HG03064 (cell line): ENCODE data around the gene TACC3.
"Not testable (repeated sequence)": the region's sequence is repeated elsewhere in the genome, so short reads cannot be mapped to it uniquely, and the experiment has no call there.

Source experiments
- ATAC-seq: cut with Tn5 transposase; IDR thresholded peaks from one replicate; pipeline ENCODE4 v1.9.1; 2021; ENCODE audit warnings: low read depth; ENCODE audit not compliant: unreplicated experiment

TACC3 gene

DNA sequence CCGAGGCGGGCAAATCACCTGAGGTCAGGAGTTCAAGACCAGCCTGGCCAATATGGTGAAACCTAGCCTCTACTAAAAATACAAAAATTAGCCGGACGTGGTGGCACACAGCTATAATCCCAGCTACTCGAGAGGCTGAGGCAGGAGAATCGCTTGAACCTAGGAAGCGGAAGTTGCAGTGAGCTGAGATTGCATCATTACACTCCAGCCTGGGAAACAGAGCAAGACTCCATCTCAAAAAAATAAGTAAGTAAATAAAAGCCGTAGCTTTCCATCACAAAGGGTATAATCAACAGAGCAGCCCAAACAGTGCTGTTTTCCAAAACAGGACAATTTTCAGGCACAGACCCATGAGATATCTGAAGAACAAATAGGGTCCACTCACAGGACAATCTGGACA, 19.6 kb upstream of the TACC3 start:
- not testable (repeated sequence) for ATAC-seq

DNA sequence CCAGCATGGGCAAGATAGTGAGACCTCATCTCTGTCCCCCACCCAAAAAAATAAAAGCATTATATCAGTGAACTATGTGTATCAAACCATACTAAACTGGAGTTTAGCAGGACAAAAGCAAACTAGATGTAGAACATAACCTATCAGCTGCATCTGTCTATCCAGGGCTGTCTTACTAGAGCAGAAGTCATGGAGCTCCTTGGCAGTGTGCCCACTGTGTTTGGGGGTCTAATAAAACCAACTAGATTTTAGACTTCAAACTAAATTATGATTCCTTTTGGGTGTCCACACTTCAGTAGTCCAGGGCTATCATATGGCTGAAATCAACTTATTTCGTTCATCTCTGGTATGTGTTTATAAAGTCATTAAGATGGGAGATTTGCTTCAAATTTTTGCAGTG, 17.5 kb upstream of the TACC3 start:
- ATAC-seq: no peak

DNA sequence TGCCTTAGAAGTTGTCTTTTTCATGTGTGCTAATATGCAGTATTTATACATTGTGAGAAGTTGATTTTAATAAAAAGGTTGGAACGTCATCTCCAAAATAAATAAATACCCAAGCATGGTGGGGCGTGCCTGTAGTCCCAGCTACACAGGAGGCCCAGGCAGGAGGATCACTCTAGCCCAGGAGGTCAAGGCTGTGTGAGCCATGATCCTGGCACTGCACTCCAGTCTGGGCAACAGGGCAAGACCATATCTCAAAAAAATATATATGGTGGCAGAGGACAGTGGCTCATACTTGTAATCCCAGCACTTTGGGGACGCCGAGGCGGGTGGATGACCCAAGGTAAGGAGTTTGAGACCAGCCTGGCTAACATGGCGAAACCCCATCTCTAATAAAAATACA, 15.6 kb upstream of the TACC3 start:
- ATAC-seq: no peak

DNA sequence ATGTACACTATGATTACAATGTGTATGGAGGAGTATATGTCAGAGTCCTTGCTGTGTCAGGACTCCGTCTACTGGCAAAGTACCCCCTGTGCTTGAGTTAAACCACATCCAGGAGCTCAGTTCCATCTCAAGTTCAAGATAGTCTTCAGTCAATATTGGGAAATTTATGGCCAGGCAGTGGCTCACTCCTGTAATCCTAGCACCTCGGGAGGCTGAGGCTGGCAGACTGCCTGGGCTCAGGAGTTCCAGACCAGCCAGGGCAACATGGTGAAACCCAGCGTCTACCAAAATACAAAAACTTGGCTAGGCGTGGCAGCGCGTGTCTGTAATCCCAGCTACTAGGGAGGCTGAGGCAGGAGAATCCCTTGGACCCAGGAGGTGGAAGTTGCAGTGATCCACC, 15.0 kb upstream of the TACC3 start:
- no peak for ATAC-seq

DNA sequence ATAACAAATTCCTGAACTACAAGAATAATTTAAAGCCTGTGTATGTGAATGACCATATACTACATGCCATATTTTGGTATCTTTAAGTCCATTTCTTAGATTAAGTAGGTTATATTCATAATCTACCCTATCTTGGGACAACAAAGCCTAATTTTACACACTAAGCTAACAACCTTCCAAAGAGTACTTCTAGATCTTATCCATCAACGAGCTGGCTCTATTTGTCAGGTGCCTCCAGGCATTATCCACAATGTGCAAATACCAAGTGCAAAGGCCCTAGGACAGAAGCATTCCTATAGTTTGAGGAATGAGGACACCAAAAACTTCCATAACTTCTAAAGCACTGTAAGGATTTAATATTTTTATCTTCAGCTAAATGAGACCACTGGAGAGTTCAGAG, 12.7 kb upstream of the TACC3 start:
- ATAC-seq: no peak

DNA sequence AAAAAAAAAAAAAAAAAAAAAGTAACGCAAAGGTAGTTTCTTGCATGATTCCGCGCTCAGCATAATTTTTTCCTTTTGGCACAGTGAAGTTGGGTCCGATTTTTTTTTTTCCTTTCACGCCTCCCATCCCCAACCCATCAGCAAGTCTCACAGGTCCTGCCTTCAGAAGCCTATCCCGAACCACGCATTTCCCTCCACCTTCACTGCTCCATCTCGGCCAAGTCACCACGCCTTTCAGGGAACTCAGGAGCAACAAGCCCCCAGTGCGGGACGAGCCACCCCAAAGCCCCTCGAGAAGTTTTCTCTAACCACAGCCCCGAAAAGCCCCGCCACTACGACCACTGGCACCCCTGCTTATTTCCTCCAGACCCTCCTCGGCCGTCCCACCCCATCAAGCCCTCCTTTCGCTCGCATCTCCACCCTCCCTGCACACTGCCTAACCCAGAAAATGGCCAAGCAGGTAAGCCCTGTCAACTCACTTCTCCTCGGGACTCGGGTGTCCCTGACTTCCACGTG, 10.2 kb upstream of the TACC3 start:
- ATAC-seq: no peak

DNA sequence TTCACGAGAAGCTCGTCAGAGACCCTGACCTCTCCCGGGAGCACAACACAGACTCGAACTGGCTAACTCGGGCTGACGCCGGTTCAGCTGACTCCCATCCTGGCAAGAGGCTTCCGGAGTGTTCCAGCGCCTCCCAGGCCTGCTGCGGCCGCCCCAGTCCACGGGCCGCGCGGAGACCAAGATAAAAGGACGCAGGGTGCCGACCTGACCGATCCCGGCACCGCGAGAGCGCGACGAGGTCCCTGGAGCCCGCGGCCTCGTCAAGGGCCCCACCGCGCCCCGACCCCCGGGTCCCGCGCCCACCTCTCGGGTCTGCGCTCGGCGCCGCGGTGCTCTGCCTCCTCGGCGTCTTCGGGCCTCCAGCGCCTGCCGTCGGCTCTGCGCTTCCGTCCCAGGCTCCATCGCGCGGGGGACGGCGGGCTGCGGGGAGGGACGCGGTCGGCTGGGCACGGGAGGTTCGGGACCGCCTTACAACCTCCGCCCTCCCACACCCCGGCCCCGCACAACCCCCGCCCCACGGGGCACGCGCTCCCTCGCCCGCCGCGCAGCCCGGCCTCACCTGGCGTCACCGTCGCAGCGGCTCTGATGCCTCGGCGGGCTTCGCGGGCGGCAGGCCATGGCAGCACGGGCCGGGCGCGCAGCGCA, 9.6 kb upstream of the TACC3 start:
- ATAC-seq: peak; percentile 15

DNA sequence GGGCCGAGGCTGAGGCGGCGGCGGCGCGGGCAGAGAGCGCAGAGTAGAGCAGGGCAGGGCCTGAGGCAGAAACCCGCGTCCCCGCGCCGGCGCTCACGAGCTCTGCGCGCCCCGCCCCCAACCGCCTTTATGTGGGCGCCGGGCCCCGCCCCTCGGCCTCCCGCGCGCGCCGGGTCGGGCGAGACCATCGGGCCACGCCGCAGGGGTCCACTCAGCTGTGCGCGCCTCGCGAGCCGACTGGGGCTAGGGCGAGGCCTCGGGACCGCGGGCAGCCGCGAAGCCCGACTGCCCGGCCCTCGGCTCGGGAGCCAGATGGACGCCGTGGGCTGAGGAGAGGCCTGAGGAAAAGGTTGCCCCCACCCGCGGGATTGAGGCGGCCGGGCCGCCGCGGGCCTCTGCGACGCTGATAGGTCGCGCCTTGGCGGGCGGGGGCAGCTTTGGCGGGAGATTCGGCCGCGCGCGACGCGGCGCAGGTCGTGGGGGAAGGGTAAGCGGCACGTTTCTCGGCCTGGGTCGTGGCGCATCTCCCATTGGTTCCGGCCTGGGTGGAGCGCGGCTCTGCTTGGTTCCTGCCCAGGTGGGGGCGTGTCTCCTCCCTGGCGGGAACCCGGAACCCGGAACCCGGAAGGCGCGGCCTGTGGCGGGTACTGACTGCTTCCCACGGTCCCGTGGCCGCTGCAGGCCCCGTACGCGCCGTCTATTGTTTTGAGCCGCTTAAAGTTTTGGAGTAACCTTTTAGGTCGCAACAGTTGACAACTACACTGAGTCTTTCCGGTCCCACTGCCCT, 8.9 kb upstream of the TACC3 start, which contains the start of gene SLBP:
TSS of gene SLBP (minus strand) at position 104 of the 787 bp plus-strand sequence. CDS start 131 bp downstream, outside the sequence.
- peak; percentile 64 for ATAC-seq

DNA sequence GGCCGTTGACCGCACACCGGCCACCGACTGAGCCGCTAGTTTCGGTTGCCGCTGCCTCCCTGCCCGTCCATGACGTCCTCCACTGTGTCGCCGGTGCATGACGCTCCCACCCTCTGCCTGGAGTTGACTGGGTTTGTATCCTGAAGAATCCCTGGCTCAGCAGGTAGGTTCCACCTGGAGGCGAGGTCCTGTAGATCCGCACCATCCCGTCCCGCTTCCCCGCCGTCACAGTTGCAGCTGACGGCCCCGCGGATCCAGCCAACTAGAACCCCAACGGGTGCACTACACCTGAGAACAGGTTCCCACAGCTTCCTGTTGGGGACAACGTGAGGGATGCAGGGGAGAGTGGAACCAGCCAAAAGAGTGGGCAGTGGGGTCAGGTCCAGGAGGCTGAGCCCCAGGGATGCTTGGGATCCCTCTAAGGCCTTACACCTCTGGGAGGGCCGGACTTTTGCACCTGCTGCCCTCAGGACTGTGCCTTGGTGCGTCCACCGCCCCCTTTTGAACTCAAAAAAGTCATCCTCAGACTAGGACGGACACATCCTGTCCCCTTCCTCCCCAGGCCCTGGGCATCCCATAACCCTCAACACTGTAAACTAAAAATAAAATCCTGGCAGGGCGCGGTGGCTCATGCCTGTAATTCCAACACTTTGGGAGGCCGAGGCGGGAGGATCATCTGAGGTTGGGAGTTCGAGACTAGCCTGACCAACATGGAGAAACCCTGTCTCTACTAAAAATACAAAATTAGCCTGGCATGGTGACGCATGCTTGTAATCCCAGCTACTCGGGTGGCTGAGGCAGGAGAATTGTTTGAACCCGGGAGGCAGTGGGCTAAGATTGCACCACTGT, 8.1 kb upstream of the TACC3 start:
- ATAC-seq: peak; percentile 1

DNA sequence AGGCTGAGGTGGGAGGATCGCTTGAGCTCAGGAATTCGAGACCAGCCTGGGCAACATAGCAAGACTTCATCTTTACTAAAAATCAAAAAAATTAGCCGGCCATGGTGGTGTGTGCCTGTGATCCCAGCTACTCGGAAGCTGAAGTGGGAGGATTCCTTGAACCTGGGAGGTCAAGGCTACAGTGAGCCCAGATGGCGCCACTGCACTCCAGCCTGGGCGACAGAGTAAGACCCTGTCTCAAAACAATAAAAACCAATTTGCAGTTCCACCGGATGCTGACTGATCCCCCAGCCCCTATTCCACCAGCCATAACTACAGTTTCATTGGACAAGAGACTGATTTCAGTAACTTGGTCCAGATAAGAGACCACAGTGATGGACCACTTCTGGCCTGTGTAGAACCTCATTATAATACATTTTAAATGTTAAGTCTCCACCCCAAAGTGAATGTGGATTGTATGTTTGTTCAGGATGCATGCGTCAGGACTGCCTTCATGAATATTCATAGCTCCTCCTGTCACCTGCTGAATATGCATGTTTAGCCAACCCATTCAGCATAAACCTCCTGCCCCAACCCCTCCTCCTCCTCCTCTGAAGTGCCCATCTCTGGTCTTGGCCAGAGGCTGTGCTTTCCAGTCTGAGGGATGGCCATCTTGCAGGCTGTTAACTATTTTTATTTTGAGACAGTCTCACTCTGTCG, 6.9 kb upstream of the TACC3 start:
- no peak for ATAC-seq

DNA sequence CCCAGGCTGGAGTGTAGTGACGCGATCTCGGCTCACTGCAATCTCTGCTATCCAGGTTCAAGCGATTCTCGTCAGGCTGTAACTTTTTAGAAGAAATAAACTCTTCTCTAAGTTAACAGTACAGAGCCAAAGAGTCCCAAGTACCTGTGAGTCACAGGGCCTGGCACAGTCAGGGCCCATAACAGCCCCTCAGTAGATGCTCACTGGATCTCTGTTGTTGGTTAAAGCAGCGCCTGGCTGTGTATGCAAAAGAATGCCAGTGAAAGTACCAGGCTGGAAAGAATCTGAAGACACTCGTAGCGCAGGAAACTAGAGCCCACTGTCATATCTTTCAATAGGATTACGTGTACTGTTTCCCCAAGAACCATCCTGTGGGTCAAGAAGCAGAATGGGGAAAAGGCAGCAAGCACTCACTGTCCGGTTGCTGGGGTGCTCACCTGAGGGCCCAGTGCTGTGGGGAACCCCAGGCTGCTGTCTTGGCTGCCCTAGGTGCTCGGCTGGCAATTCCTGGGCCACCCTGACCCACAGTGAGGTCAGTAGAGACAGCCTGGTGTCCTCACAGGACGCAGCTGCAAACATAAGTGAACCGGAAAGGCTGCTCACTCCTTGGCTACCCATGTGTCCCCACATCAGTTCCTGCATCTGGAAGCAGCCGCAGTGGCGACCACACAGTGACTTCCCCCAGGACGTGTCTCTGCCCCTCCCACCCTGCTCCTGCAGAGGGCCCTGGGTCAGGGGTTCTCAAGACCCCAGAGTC, 6.1 kb upstream of the TACC3 start:
- ATAC-seq: no peak

DNA sequence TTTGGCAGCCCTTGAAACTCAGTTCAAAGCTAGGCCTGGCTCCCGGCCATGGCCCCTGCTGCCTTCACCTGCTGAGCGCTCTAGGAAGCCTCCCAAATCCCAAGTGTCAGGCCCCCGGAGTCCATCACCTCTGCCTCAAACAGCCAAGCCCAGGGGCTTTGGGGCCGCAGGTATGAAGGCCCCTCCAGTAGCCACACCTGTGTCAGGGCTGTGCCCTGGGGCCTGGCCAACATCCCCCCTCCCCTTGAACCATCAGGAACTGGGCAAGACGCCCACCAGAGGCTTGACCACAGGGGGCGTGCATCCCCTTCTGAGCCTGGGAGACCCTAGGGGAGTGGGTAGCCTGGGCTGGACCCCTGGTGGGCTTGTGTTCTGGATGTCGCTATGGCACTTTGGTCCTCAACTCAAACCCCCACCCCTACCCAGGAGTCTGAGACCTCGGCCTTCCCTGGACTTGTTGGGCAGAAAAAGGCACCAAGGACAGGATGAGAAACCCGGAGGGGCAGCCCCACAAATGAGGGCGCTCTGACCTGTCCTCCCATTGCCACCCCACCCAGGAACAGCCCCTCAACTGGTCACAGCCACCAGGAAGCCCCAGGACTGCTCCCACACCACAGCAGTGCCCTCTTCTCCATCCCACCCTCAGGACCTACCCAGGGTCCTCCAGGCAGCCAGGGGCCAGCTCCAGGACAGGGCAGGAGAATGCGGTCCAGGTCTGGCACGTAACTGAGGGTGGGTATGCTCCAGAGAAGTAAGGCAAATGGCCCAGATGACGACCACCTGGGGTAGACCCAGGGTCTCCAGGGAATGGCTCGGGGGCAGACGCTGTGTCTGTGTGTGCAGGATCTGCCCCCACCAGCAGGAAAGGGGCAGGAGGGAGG, 5.0 kb upstream of the TACC3 start:
- no peak for ATAC-seq

DNA sequence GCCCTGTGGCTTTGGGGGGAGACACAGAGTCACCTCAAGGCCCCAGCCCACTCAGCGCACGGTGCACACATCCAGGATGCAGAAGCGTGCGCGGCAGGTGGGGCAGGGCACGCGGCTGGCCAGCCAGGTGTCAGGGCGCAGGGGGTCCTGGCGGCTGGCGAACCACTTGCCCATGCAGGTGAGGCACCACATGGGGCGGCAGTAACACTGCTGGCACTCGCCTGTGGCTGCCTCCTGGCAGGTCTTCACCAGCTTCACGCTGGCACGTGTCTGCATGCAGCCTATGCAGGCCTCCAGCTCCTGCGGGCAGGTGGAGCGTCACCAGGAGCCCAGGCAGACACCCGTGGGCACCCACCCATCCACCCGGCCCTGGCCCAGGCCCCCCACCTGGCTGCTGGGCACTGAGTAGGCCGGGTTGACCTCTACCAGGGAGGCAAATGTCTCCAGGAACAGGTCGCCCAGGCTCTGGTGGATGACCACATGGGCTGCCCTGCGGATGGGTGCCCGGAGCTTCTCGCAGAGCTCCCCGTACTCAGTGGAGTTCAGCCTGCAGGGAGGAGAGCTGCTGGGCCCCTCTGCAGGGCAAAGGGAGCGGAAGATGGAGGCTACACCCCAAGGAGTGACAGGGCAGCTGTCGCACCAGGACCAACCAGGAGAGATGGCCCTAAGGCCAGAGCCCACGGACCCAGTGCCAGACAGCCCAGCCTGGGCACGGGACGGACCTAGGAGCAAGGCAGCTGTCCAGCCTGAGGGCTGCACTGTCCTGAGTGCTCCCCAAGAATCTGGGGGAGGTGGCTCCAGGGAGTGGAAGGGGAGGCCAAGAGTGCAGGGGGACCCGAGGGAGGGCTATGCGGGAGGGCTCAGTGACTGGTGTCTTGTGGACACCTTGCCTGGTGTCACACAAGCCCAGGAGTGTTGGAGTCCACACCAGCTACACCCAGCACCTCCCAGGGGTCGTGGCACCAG, 3.9 kb upstream of the TACC3 start:
- ATAC-seq: no peak

DNA sequence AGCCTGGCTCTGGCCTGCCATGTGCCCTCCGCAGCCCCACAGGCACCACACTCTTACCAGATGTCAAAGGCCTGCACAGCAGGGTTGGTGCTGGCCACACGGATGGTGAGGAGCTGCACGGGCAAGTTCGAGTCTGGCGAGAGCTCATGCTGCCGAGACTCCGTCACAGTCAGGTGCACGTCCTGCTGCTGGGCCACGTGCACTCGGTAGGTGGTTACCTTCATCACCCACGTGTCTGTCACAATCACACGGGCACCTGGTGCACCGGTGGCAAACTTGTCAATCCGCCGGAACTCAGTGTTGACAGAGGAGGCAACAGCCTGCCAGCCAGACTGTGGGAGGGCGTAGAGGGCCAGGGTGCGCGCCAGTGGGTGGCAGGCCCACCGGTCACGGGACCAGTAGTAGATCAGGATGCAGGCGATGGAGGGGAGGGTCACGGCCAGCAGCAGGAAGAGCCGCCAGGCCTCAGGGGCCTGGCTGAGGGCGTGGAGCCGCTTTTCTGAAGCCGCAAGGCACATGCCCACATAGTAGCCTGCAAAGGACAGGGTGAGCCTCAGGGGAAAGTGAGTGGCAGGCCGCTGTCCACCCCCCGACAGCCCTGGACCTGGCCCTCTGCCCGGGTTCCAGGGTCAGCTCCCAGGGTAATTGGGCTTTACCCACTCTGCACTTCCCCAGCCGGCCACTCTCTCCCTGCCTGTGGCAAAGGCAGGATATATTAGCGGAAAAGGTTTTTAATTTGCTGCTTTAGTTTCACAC, 3.0 kb upstream of the TACC3 start:
- ATAC-seq: no peak

DNA sequence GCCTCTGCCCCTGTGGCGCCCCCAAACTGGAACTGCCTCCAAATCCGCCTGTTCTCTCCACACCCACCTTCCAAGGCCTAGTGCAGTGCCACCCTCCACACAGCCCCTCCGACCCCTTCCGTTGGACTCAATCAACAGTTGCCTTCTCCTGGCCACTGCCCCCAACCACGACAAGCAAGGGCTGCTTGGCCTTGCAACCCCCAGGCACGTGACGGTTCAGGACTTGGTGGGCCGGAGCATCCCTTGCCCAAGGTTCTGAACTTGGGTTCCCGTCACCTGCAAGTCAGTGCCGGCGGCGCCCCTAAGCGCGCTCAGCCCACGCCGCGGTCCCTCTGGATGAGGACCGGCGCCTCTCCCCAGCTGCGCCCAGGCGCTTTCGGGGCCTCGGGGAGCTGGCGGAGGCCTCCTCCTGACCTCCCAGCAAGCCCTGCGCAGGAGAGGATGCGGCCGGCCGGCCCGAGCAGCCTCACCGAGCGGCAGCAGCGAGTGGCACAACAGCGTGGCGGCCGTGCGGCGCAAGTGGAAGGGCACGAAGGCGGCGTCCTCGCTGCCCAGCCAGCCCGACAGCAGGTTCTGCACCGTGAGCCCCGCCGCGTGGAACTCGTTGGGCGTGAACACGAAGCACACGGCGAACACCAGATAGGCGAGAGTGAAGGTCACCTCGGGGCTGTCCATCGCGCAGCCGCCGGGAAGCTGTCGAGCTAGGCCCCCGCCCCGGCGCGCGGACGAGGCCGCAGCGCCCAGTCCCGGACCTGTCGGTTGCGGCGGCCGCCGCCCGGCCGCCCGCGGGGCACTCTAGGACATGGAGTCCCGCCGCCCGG, 948 bp upstream of the TACC3 start:
- ATAC-seq: no peak
